Neutrophil (primary cell): ENCODE results near the gene MTFMT.

ENCODE experiments used
- H3K27ac ChIP-seq: fragments of 200-600 bp; sonication (generic); 2 replicates; pipeline ENCODE4 v1.5.1; 2016; ENCODE audit warnings: mild to moderate bottlenecking, moderate library complexity
- H3K27me3 ChIP-seq: fragments of 200-600 bp; sonication (generic); 2 replicates; pipeline ENCODE4 v1.6.0; 2016; ENCODE audit warnings: mild to moderate bottlenecking
- H3K36me3 ChIP-seq: fragments of 200-600 bp; sonication (generic); 2 replicates; pipeline ENCODE4 v1.5.1; 2017
- H3K4me1 ChIP-seq, 2 experiments: fragments of 200-600 bp in 1 of 2; sonication (generic) in 1 of 2; 1 replicate in 1 of 2; 2 replicates in 1 of 2; pipeline versions ENCODE4 v1.5.1 to v1.6.1; 2013 to 2016; ENCODE audit warnings: low read depth in 1 of 2, low read length in 1 of 2, mild to moderate bottlenecking in 1 of 2, moderate library complexity in 1 of 2; ENCODE audit not compliant: control insufficient read depth in 1 of 2, insufficient read depth in 1 of 2
- H3K4me3 ChIP-seq, 2 experiments: fragments of 200-600 bp in 1 of 2; sonication (generic) in 1 of 2; 1 replicate in 1 of 2; 2 replicates in 1 of 2; pipeline ENCODE4 v1.5.1; 2013 to 2016; ENCODE audit warnings: low read depth in 1 of 2, low read length in 1 of 2, mild to moderate bottlenecking in 1 of 2, moderate library complexity in 1 of 2
- H3K9me3 ChIP-seq: fragments of 200-600 bp; sonication (generic); 2 replicates; pipeline ENCODE4 v1.5.1; 2016
- CTCF ChIP-seq: fragments of 200-600 bp; sonication (generic); IDR thresholded peaks from 2 replicates; pipeline ENCODE4 v1.5.1; 2016; ENCODE audit warnings: antibody characterized with exemption

The MTFMT gene

GRCh38 chr15:64997745-64998375 lies 31.6 kb downstream of the MTFMT start:
- H3K4me3 ChIP-seq: no peak overlapping the region
- no peak overlapping the region for H3K27ac ChIP-seq
- peaks cover 22% of the 10 kb centered on the region for H3K36me3 ChIP-seq
- H3K9me3 ChIP-seq: no peaks in the 10 kb centered on the region
- H3K27me3 ChIP-seq: no peaks in the 10 kb centered on the region
- H3K4me1 ChIP-seq: no peaks in the 10 kb centered on the region
- TF ChIP-seq CTCF: no peak

GRCh38 chr15:64997066-64997465 lies 32.4 kb downstream of the MTFMT start:
- no peak for TF ChIP-seq CTCF

GRCh38 chr15:64993290-64993689 lies 36.1 kb downstream of the MTFMT start:
- Histone ChIP-seq H3K4me1 (peaks cover 11 to 18% of the 10 kb centered on the region in 2 experiments), H3K4me3 (no peak overlapping the region), H3K36me3 (no peaks in the 10 kb centered on the region), H3K27ac (no peak overlapping the region), H3K9me3 (no peaks in the 10 kb centered on the region), H3K27me3 (no peaks in the 10 kb centered on the region)
- TF ChIP-seq CTCF: no peak

More at GRCh38 chr15:64997066-64997465, 32.4 kb downstream of the MTFMT start:
- Histone ChIP-seq H3K4me3 (no peak overlapping the region), H3K9me3 (no peaks in the 10 kb centered on the region), H3K27ac (no peak overlapping the region), H3K27me3 (no peaks in the 10 kb centered on the region), H3K4me1 (no peaks in the 10 kb centered on the region), H3K36me3 (peaks cover 14% of the 10 kb centered on the region)

GRCh38 chr15:64991536-64992135 lies 37.8 kb downstream of the MTFMT start:
- peaks cover 4% of the 10 kb centered on the region for H3K36me3 ChIP-seq
- H3K27ac ChIP-seq: no peak overlapping the region
- peaks cover 27 to 34% of the 10 kb centered on the region in 2 experiments for H3K4me1 ChIP-seq
- no peak for TF ChIP-seq CTCF
- H3K9me3 ChIP-seq: no peaks in the 10 kb centered on the region
- no peaks in the 10 kb centered on the region for H3K27me3 ChIP-seq
- H3K4me3 ChIP-seq: no peak overlapping the region

- H3K4me1 ChIP-seq: peaks cover 42 to 49% of the 10 kb centered on the region in 2 experiments
- no peaks in the 10 kb centered on the region for H3K27me3 ChIP-seq
- H3K27ac ChIP-seq: peak overlapping the region; percentile 97
- peak overlapping the region; percentile 98 for H3K4me3 ChIP-seq
- H3K9me3 ChIP-seq: no peaks in the 10 kb centered on the region
- peaks cover 4% of the 10 kb centered on the region for H3K36me3 ChIP-seq
- TF ChIP-seq CTCF: no peak
These were observed 39.3 kb downstream of the MTFMT start for GRCh38 chr15:64990168-64990470.
